Measurements from ENCODE around the gene FIS1. TPM values are rescaled to one million over a fixed set of nuclear protein-coding genes. Genes with fewer than 3 reads are reported as not detected.
"Not testable (repeated sequence)": the region's sequence is repeated elsewhere in the genome, so short reads cannot be mapped to it uniquely, and the experiment has no call there.

Gene FIS1
- total RNA-seq, 3 donors from 2014 or later (not counting 1 experiment from before 2014, with no cell fraction given): 99.9 to 119 (median 105) TPM

DNA sequence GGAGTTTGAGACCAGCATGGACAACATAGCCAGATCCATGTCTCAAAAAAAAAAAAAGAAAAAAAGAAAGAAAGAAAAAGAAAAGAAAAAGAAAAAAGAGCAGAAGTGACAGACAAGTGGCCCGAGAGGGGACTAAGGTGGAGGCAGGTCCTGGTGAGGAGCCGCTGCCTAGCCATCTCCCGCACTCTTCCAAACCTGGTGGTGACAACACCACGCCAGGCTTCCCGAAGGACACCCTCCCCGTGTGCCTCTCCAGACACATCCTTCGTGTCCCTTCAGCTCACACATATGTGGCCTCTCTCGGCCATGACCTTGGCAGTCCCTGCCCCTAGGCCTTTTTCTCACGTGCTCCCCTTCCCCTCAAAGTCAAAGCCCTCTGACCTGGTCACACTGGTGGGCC lies 40.3 kb upstream of the FIS1 start:
- no peaks in the 10 kb centered on the region for H3K27me3 Mint-ChIP-seq (ENCODE audit: low read depth in 2 of 2)
- H3K36me3 ChIP-seq (ENCODE audit: control insufficient read depth, insufficient read depth, low read length): no peaks in the 10 kb centered on the region
- no peak overlapping the region for H3K27ac Mint-ChIP-seq
- peaks cover 16% of the 10 kb centered on the region for H3K4me1 ChIP-seq (ENCODE audit: control insufficient read depth, insufficient read depth, low read length)
- H3K36me3 Mint-ChIP-seq: no peaks in the 10 kb centered on the region
- 91% methylated on average over 9 of the region's 9 CpGs for WGBS (ENCODE audit: insufficient coverage)
- H3K27me3 ChIP-seq (ENCODE audit: control insufficient read depth, insufficient read depth, low read length): peaks cover 3% of the 10 kb centered on the region
- TF ChIP-seq, protein P1, sequence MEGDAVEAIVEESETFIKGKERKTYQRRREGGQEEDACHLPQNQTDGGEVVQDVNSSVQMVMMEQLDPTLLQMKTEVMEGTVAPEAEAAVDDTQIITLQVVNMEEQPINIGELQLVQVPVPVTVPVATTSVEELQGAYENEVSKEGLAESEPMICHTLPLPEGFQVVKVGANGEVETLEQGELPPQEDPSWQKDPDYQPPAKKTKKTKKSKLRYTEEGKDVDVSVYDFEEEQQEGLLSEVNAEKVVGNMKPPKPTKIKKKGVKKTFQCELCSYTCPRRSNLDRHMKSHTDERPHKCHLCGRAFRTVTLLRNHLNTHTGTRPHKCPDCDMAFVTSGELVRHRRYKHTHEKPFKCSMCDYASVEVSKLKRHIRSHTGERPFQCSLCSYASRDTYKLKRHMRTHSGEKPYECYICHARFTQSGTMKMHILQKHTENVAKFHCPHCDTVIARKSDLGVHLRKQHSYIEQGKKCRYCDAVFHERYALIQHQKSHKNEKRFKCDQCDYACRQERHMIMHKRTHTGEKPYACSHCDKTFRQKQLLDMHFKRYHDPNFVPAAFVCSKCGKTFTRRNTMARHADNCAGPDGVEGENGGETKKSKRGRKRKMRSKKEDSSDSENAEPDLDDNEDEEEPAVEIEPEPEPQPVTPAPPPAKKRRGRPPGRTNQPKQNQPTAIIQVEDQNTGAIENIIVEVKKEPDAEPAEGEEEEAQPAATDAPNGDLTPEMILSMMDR (IDR thresholded peaks at IDR 0.05): no peak
- H3K4me3 ChIP-seq (ENCODE audit: low read length): no peak overlapping the region
- DNase-seq (no peak), ATAC-seq (no peak)
- no peaks in the 10 kb centered on the region for H3K9me3 Mint-ChIP-seq
- H3K27ac ChIP-seq (ENCODE audit: low read length): no peak overlapping the region
- no peak overlapping the region for H3K4me3 Mint-ChIP-seq
- H3K9me3 ChIP-seq (ENCODE audit: control insufficient read depth, insufficient read depth, low read length): no peaks in the 10 kb centered on the region
- H3K4me1 Mint-ChIP-seq: peaks cover 16% of the 10 kb centered on the region in 2 donors
- intact Hi-C loops (cut with micrococcal nuclease): no loop called here

DNA sequence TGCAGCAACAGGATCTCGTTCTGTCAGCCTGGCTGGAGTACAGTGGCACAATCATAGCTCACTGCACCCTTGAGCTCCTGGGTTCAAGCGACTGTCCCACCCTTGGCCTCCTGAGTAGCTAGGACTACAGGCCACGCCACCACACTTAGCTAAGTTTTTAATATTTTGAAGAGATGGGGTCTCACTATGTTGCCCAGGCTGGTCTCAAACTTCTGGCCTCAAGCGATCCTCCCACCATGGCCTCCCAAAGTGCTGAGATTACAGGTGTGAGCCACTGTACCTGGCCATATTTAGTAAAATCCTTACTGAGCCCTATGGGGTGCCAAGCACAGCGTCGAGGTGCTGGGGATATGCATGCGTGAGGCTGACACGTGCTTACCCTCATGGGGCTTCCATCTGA lies 36.0 kb upstream of the FIS1 start:
- H3K27me3 Mint-ChIP-seq (ENCODE audit: low read depth in 2 of 2); ATAC-seq; H3K4me3 ChIP-seq (ENCODE audit: low read length); intact Hi-C loops (cut with micrococcal nuclease); H3K9me3 ChIP-seq (ENCODE audit: control insufficient read depth, insufficient read depth, low read length); H3K9me3 Mint-ChIP-seq; H3K27me3 ChIP-seq (ENCODE audit: control insufficient read depth, insufficient read depth, low read length); H3K4me3 Mint-ChIP-seq; H3K4me1 ChIP-seq (ENCODE audit: control insufficient read depth, insufficient read depth, low read length); H3K36me3 Mint-ChIP-seq; H3K4me1 Mint-ChIP-seq; H3K27ac Mint-ChIP-seq; H3K27ac ChIP-seq (ENCODE audit: low read length); H3K36me3 ChIP-seq (ENCODE audit: control insufficient read depth, insufficient read depth, low read length); DNase-seq: not testable (repeated sequence)
- 89% methylated on average over 8 of the region's 8 CpGs for WGBS (ENCODE audit: insufficient coverage)

DNA sequence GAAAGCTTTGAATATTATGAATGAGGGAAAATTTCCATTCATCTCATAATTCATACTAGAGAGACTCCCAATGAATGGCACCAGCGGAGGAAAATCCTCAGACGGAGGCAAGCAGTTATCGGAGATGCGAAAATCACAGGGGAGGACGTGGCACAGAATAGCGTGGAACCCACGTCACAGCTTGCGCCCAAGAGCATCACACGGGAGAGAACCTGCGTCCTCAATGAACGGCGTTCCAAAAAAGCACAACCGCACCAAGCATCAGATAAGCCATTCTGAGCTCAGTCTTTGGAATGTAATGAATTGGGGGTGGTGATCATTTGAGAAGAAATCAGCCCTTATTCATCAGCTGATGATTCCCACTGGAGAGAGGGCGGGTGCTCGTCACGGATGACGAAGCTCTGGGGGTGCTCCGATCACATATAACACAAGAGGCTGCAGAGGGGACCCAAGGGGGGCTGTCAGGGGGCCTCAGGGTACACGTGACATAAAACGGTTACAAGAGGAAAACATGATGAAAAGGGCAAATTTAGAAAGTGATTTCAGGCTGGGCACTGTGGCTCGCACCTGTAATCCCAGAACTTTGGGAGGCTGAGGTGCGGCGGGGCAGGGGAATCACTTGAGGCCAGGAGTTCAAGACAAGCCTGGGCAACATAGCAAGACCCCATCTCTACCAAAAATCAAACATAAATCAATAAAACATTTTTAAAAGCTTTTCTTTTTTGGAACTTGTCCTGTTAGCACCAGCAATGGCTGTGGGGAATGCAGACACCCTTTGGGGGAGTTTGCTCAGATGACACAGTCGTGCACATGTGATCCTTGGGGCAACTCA lies 33.8 kb upstream of the FIS1 start:
- TF ChIP-seq, protein P1 (IDR thresholded peaks at IDR 0.05): no peak
- 88% methylated on average over 24 of the region's 24 CpGs for WGBS (ENCODE audit: insufficient coverage)
- Histone ChIP-seq H3K36me3 (ENCODE audit: control insufficient read depth, insufficient read depth, low read length) (no peaks in the 10 kb centered on the region), H3K4me3 (ENCODE audit: low read length) (no peak overlapping the region), H3K27ac (ENCODE audit: low read length) (no peak overlapping the region), H3K4me1 (ENCODE audit: control insufficient read depth, insufficient read depth, low read length) (peaks cover 5% of the 10 kb centered on the region), H3K9me3 (ENCODE audit: control insufficient read depth, insufficient read depth, low read length) (no peaks in the 10 kb centered on the region), H3K27me3 (ENCODE audit: control insufficient read depth, insufficient read depth, low read length) (no peaks in the 10 kb centered on the region)
- H3K4me3 Mint-ChIP-seq: no peak overlapping the region
- peaks cover 0 to 6% of the 10 kb centered on the region in 2 donors for H3K27me3 Mint-ChIP-seq (ENCODE audit: low read depth in 2 of 2)
- DNase-seq (no peak), ATAC-seq (no peak)
- intact Hi-C loops (cut with micrococcal nuclease): no loop called here
- no peaks in the 10 kb centered on the region for H3K9me3 Mint-ChIP-seq
- no peaks in the 10 kb centered on the region for H3K36me3 Mint-ChIP-seq
- H3K27ac Mint-ChIP-seq: no peak overlapping the region
- H3K4me1 Mint-ChIP-seq: peaks cover 0 to 8% of the 10 kb centered on the region in 2 donors

DNA sequence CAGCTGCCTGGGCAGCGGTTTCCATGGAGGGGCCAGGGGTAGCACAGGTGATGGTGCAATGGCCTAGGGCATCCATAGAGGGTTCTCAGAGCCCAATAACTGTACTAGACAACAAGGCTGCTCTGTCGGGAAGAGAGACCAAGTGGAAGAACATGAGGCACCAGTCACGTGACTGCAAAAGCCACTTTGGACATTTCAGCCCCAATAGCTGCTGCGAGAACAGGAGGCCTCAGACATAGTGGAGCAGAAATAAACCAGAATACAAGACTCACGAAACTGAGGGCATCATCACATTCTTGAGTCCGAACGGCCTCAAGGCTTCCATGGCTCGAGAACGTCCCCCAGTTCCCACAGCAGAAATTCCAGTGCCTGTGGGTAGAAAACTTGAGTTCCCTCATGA lies 32.3 kb upstream of the FIS1 start:
- Mint-ChIP-seq H3K27me3 (ENCODE audit: low read depth in 2 of 2) (peaks cover 9 to 11% of the 10 kb centered on the region in 2 donors), H3K27ac (no peak overlapping the region), H3K36me3 (no peaks in the 10 kb centered on the region), H3K4me1 (no peaks in the 10 kb centered on the region), H3K9me3 (no peaks in the 10 kb centered on the region), H3K4me3 (no peak overlapping the region)
- WGBS (ENCODE audit: insufficient coverage): 75% methylated on average over 9 of the region's 9 CpGs
- no peaks in the 10 kb centered on the region for H3K4me1 ChIP-seq (ENCODE audit: control insufficient read depth, insufficient read depth, low read length)
- no peak overlapping the region for H3K27ac ChIP-seq (ENCODE audit: low read length)
- TF ChIP-seq, protein P1 (IDR thresholded peaks at IDR 0.05): no peak
- no peaks in the 10 kb centered on the region for H3K9me3 ChIP-seq (ENCODE audit: control insufficient read depth, insufficient read depth, low read length)
- ATAC-seq (no peak), DNase-seq (no peak)
- intact Hi-C loops (cut with micrococcal nuclease): no loop called here
- no peaks in the 10 kb centered on the region for H3K36me3 ChIP-seq (ENCODE audit: control insufficient read depth, insufficient read depth, low read length)
- no peak overlapping the region for H3K4me3 ChIP-seq (ENCODE audit: low read length)
- no peaks in the 10 kb centered on the region for H3K27me3 ChIP-seq (ENCODE audit: control insufficient read depth, insufficient read depth, low read length)
